NCI-H1930 (cell line): ENCODE measurements around the gene FCN2.

Source experiments
- DNase-seq, 2 experiments: peaks; one replicate each; lab custom pipeline; 2025; lab: John Stamatoyannopoulos, UW

The FCN2 gene

DNA sequence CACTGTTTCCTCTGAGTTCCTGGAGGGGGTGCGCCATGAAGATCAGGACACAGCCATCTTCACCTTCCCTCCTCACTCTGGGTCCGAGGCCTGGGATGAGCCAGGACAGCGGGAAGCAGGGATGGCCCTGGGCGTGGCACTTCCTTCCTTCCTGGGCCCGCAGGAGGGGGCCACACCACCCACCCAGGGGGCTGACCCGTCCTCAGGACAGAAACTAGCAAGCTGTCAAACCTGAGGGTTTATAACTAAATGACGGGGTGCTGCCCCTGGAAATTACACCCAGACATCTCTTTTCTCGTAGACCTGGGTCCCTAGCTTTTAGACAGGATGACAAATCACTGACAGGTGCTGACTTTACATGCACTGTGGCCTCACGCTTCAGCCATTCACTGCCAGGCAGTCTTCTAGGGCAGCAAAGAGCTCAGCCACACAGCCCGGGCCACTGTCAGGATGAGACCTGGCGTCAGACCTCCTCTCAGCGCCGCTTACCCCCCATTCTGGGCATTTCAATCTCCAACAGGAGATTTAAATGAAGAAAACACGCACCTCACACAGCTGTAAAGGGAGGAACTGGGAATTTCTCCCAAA is 8.1 kb downstream of the FCN2 start:
- no peak for DNase-seq

DNA sequence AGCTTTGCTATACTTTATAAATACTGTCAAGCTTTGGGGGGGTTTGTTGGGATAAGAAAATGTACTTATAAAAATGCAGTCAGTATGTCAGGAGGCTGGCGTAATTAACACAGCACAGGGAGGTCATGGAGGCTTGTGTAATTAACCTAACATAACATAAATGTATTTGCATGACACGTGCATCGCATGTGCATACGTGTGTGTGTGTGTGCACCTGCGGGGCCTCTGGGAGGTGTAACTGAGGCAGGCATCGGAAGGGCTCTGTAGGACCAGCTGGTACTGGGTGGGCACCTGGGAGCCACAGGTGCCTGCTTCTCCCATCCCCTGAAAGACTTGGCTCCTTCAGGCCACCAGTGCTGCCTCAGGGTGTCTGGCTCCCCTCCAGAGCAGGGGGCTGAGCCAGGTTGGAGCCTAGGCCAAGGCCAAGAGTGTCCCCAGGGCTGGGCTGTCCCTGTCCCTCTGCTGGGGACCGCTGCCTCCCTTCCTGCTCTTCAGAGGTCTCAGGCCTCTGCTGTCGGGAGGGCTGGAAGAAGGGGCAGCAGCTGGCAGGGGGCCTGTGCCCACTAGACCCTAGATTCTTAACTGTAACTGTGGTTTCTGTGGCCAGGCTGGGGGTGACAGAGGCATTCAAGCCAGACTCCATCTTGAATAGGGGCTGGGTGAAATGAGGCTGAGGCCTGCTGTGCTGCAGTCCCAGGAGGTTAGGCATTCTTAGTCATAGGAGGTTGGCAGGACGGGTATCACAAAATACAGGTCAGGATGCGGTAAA is 9.0 kb downstream of the FCN2 start:
- DNase-seq: no peak

DNA sequence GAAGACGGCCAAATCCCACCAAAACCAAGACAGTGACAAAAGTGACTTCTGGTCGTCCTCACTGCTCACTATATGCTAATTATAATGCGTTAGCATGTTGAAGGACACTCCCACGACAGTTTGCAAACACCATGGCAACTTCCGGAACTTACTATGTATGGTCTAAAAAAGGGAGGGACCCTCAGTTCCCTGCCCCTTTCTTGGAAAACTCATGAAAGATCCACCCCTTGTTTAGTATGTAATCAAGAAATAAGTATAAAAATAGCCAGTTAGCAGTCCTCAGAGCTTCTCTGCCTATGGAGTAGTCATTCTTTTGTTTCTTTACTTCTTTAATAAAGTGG is 9.5 kb downstream of the FCN2 start:
- no peak for DNase-seq

DNA sequence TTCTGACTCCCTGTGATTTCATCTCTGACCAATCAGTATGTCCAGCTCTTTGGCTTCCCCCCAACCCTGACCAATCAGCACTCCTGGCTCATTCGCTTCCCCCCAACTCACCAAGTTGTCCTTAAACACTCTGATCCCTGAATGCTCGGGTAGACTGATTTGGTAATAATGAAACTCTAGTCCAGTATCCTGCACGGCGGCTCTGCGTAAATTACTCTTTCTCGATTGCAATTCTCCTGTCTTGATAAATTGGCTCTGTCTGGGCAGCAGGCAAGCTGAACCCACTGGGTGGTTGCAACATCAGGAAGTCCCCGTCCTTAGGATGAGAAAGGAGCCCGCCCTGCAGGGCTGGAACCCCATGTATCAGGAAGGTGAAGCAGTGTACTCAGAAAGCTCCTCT is 10.4 kb downstream of the FCN2 start:
- DNase-seq: no peak

DNA sequence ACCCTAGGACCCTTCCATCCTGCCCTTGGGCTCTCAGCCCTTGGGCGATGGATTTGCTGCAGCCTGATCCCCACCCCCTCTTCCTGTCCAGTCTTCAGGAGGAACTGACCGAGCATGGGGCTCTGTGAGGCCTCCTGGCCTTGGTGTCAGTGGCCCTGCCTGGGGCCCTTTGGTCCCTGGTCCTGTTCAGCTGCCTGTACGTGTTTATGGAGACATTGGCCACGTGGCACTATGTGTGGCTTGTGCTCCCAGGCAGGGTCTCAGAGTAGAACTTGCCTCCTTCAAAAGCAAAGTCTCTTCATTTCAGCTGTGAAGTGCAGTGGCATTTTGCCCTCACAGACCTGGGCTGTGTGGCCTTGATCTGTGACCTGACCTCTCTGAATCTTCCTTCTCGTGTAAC is 11.1 kb downstream of the FCN2 start:
- no peak for DNase-seq

DNA sequence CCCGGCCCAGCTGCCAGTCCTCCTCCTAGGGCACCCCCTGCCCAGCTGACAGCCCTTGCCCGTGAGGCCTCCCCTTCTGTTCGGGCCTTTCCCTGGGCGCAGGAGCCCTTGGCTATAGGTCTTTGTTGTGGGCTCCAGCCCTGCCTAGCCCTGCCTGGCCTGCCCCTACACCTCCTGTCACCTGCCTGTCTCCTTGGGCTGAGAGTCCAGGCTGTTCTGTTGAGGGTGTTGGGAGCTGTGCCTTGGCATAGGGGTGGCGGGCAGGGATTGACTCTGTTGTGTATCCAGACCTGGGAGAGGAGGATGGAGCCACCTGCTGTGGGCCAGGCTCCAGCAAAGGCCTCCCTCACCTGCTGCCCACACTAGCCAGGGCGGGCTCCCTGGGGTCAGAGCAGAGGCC is 11.6 kb downstream of the FCN2 start:
- no peak for DNase-seq

DNA sequence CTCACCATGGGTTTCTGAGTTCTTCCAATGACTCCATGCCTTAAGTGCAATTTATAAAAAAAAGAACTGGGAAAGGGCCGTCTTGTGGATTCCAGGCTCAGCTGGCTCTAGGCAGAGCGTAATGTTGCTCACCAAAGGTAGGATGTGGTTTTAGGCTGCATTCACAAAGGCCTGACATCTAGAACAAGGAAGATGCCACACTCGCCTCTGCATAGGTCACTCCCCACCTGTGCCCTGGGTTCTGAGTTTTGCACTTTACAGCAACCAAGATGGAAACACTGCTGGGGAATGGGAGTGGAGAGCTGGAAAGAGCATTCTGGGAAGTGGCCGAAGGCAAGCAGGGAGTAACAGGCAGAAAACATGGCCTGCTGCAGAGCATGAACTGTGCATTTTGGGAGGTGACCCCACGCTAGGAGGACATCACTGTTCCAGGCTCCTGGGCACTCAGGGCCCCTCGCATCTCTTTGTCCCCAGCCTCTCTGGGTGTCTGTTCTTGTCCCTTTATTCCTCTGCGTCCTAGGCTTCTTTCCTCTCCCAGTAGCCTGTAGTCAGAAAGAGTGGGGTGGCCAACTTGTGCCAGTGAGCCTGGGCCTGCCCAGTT is 12.3 kb downstream of the FCN2 start:
- no peak for DNase-seq

DNA sequence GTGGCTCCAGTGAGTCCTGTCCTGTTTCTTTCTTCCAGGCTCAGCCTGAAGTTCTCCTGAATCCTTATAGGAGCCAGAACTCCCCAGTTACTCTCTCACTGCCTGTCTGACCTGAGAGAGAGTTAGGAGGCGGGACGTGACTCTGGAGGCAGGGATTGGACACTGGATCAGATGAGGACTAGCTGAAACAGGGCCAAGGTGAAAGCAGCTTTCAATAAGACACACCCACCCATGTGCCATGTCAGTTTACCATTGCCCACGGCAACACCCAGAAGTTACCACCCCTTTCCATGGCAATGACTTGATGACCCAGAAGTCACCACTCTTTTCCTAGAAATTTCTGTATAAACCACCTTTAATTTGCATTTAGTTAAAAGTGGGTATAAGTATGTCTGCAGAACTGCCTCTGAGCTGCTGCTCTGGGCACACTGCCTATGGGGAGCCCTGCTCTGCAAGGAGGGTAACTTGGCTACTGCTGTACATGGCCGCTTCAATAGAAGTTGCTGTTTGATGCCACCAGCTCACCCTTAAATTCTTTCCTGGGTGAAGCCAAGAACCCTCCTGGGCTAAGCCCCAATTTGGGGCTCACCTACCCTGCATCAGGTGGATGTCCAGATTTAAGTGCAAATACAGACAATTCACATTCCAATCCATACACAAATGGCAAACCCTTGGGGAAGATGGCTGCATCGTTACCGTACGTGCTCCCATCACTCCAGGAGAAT is 13.7 kb downstream of the FCN2 start:
- no peak for DNase-seq

DNA sequence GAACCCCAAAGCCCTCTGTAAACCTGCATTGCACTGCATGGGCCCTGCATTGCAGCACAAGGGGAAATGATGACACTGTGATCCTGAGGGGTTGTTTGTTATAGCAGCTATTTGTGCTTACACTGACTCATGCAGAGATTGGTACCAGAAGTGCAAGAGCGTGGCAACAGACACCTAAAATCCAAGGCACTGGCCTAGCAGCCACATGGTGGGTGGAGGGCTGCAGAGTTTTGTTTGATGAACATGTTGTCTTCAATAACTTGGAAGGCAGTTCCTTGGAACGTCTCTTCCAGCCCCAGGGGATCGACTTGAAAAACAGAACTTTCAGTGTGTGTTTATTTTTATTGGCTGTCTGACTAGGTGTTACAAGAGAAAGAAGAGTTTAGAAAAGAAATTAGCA is 14.5 kb downstream of the FCN2 start:
- no peak for DNase-seq

DNA sequence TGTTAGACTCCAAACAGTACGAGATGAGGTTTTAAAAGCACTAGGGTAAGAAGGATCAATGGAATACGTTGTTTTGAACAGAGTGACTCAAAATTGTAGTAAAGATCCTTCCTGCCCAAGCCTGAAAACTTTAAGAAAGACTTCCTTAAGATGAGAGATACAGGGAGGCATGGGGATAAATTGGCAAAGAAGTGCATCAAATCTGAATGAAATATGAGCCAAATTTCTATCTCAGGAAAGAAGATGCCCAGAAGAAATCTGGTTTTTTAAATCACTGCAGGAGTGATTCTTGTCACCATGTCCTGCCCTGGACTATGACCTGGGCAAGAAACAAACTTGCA is 14.9 kb downstream of the FCN2 start:
- DNase-seq: no peak

DNA sequence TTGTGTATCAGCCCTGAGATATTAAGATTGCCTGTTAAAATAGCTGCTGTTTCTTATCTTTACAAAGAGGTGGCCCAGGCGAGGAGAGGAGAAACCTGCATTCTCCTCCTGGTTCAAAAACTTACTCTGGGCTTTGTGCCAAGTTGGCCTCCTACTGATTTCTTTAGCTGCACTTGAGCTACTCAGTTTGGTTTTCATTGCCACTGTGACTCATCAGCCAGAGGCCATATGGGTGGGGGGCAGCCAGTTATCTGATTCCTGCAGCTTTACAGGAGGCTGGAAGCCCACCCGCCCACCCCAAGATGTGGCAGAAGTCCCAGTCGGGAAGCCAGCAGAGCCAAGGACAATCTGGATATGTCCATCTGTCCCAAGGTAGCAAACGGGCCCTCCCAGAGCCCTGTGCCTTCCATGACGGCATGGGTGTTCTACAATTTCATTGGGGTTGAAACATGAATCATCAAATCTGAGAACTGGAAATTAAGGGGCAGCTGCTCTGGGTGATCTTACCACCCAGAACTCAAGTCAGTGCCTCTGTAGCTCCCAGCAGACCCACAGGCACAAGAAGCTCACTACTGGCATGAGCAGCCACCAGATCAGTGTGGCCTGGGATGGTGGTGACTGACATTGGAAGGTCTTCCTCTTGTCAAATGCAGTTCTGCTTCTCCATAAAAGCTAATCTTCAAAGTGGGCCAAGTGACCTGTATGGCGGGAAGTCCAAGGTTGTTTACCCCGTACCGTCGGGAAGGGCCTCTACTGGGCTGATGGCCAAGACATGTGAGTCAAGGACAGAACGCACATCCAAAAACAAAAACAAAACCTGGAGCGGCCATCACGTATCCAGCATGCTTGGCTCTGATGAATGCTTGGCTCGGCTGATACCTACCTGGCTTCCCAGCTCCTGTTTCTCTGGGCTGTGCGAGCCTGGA is 15.6 kb downstream of the FCN2 start:
- no peak for DNase-seq

DNA sequence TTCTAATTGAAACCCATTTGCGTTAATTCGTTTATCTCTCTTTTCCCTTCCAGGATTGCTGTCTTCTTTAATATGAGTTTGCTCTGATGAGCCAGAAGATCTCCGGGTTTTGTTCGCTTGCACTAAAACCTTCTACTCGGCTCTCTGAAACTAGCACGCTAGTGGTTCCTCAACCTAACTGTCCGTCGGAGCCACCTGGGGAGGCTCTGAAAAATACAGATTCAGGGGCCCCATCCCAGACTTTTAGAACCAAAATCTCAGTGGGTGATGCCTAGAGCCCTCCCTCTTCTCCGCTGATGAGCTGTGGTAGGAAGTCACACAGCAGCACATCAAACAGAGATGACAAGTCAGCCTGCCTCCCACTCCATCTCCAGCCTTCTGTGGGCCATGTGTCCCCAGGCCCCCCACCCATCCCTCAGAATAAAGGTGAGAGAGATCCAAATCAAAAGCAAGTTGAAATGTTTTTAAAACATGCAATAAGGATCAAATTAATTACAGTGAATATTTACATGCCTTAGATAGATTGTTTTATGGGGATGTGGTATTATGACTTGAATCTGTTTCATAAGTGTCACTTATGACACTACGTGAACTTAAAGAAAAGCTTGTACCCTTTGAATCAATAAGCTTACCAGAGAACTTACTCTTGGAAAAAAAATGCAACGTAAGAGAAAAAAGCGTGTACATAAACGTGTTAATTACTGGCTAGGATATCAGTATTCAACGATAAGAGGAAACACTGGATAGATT is 16.4 kb downstream of the FCN2 start:
- DNase-seq: no peak

DNA sequence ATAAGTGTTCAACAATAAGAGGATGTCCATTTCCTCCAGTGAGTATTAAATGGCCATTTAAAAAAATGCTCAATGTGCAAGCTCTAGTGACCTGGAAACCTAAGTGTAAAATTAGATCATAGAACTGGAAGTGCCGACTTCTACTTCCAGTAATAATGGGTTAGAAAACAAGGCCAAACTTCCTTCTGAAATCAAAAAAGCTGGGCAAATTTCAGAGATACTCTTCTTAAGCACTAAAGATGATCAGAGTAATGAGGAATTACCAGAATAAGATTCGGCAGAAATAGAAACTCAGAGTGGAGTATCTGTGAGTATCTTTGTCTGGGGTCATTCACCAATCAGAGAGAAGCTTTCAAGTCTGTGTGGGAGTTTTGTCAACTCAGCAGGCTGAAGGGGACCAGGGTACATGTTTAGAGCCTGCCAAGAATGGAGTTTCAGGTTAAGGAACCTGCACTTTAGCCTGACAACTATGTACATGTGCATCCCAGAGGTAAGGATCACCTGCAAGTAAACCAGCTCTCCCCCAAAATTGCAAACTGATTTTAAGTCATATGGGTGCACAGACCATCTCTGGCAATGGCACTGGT is 17.1 kb downstream of the FCN2 start:
- DNase-seq: no peak

DNA sequence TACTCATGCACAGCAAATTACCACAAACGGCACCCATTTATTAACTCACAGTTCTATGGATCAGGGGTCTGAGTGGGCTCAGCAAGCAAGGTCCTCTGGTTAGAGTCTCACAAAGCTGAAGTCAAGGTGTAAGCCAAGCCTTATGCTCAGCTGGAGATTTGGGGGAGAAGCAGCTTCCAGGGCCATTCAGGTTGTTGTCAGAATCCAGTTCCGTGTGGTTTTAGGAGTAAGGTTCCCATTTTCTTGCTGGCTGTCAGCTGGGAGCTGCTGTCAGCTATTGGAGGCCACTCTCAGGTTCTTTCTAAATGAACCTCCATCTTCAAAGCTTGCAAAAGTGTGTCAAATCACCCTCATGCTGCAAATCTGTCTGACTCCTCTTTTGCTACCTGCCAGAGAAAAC is 17.7 kb downstream of the FCN2 start:
- DNase-seq: no peak

DNA sequence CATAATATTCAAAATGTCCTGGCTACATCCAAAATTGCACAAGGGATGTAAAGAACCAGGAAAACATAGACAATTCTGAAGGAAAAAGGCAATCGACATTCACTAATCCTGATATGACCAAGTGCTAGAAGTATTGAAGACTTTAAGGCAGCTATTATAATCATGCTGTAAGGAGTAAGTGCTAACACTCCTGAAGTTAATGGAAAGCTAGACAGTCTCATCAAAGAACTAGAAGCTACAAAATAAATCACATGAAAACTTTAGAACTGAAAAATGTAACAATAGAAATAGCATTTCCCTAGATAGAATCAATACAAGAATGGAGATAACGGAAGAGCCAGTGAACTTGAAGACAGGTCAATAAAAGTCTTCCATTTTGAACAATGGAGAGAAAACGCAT is 18.6 kb downstream of the FCN2 start:
- DNase-seq: no peak

DNA sequence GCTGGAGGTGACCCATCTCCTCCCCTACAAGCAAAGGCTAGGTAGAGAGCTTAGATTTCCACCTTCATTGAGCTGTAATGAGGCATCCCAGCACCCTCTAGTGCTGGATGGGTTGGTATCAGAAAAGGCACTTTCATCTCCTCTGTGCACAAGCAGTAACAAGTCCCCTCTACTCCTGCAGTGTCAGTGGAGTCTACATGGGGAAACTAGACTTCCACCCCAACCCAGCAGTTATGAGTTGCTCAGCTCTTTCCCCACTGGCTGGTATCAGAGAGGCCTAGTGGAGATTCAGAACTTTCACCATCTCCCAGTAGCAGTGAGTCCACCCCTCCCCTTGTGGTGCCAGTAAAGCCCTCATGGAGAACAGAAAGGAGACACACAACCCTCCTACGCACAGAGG is 19.2 kb downstream of the FCN2 start:
- DNase-seq: no peak

DNA sequence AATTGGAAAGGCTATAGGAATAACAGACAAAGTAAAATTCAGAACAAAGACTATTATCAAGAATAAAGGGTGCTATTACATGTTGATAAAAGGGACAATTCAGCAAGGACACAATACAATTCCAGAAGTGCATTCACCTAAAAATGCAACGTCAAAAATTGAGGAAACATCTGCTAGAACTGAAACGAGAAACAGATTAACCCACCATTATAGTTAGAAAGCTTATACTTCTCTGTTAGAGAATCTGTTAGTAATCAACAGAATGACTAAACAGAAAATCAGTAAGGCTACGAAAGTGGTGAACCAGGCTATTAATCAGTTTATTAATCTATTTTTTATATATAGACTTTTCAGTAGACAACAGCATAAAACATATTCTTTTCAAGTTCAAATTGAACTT is 22.3 kb downstream of the FCN2 start:
- no peak for DNase-seq

DNA sequence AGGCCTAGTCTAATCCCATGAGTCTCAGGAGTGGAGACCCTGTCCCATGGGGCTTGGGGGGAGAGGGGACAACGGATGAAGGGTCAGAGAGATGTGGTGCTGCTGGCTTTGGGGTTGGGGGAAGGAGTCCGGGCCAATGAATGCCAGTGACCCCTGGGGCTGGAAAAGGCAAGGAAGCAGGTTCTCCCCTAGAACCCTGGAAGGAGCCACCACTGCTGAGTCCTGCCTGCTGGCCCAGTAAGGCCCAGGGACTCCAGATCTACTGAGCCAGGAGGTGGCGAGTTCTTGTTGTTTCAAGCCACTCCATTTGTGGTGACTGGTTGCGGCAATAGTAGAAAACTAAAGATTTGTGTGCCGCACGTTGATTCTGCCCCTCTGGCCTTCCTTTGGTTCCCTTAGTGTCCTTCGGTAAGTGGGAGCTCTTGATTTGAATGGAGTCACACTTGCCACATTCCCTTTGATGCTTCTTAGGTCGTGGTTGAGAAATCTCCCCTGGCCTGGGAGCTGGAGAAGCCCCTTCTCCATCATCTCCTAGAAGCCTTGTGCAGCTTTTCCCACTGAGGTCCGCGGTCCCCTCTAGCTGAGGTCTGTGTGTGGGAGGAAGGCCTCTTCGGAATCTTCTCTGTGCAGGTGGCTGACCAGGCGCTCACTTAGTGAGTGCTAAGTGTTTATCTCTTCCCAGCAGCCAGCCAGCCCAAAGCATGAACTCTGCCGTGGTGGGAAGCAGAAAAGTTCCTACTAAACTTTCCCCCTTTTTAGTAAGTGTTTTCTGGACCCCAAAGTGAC is 28.1 kb downstream of the FCN2 start:
- no peak for DNase-seq

DNA sequence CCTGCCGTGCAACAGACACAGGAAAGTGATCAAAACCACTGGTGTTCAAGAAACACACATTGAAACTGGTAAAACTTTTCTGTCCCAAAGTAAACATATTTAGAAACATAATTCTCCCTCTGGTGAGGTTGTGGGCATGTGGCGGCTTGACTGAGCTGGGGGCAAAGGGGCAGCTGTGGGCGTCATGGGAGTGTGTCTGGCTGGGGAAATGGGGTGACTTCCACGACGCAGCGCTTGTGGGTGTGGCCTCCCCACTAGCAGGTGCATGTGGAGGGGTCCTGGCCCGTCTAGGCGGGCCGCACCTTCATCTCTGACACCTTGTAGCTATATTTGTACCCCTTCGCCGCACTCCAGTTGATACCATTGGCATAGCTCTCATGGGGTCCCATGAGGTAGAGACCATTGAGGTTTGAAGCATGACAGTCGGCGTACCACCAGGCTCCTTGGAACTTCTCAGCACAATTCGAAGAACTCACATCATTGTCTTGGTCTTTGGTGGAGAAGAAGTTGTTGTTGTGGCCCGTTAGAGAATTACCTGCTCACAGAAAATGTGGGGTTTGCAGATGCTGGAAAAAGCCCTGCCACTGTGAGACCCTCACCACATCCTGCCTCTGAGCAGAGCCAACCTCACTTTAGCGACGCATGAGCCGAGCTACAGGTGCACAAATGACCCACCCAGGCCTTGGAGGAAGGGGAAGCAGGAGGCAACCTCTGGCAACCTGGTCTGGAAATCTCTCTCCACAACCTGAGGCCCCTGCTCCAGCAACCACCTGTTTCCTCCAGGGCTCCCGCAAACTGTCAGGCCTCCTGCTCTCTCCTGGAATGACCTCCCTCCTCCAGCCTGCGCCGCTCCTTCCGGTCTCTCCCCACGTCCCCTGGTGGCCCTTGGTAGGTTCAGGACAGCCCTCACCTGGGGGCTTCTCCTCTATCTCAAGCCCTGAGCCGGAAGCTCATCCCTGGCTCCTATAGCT is 29.2 kb downstream of the FCN2 start:
- no peak for DNase-seq
